Activated T-cell treated with anti-CD3 and anti-CD28 coated beads, Interleukin-2, amount 50 U/mL, for 72 hours (primary cell): ENCODE results near the gene TBCD. TPM values are rescaled to one million over a fixed set of nuclear protein-coding genes. Genes with fewer than 3 reads are reported as not detected.

Experiments used
- ATAC-seq, 2 donors: fragments of 150-1000 bp; cut with Tn5 transposase; replicated peaks in 1 of 2; 2 replicates each; pipeline ENCODE4 v1.10.0; 2021; ENCODE audit warnings: moderate library complexity in 2 of 2, mild to moderate bottlenecking in 1 of 2
- DNase-seq, 2 donors: peaks; one replicate each; pipeline ENCODE4 v3.0.0; 2021 to 2022; ENCODE audit warnings: mixed read lengths in 1 of 2
- H3K27ac Mint-ChIP-seq: one replicate; pipeline ENCODE4 v1.8.0; 2022; ENCODE audit warnings: mild to moderate bottlenecking, moderate library complexity, mixed read lengths
- H3K27me3 Mint-ChIP-seq: one replicate; pipeline ENCODE4 v1.8.0; 2022; ENCODE audit warnings: low read depth, mixed read lengths
- H3K36me3 Mint-ChIP-seq, 2 donors: one replicate each; pipeline ENCODE4 v1.8.0; 2022; ENCODE audit warnings: mixed read lengths in 2 of 2, mild to moderate bottlenecking in 1 of 2; ENCODE audit not compliant: insufficient read depth in 2 of 2
- H3K4me1 Mint-ChIP-seq: one replicate; pipeline ENCODE4 v1.8.0; 2022; ENCODE audit warnings: low read depth, mixed read lengths
- H3K4me3 Mint-ChIP-seq, 2 donors: one replicate each; pipeline ENCODE4 v1.8.0; 2022; ENCODE audit warnings: mild to moderate bottlenecking in 2 of 2, mixed read lengths in 2 of 2, moderate library complexity in 2 of 2
- H3K9me3 Mint-ChIP-seq, 2 donors: one replicate each; pipeline ENCODE4 v1.8.0; 2022; ENCODE audit warnings: mixed read lengths in 2 of 2
- total RNA-seq, 2 donors: library from RNA; stranded (reverse); gene quantifications; one replicate each; pipeline ENCODE4 v1.2.3, GENCODE V29; 2022

Gene TBCD
- total RNA-seq, 2 donors from 2014 or later = 112 to 134 TPM

GRCh38 chr17:82843904-82844680 lies 92.2 kb downstream of the TBCD start:
- ATAC-seq (peak in 1 of 2 donors; percentile 41), DNase-seq (no peak)
- Mint-ChIP-seq H3K27ac (no peak overlapping the region), H3K4me3 (peak overlapping the region in 1 of 2 donors; percentile 13), H3K4me1 (peaks cover 14% of the 10 kb centered on the region), H3K36me3 (peaks cover 0 to 3% of the 10 kb centered on the region in 2 donors), H3K9me3 (no peaks in the 10 kb centered on the region), H3K27me3 (no peaks in the 10 kb centered on the region)

DNA sequence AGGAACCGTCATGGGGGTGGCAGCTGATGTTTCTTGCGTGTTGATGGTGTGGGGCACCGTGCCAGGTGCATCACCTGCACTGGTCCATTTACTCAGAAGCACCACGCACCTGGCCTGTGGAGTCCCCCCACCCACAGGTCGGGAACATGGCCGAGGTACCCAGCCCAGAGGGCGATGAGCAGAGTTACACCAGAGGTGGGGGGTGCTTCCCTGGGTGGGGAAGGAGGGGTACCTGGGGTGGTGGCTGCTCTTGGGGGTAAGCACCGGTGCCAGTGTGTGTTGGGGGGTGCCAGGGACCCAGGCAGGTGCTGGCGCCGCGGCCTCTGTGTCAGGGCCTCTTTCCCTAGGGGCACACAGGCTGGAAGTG lies 92.9 kb downstream of the TBCD start:
- Mint-ChIP-seq H3K27ac (no peak overlapping the region), H3K36me3 (peaks cover 0 to 7% of the 10 kb centered on the region in 2 donors), H3K9me3 (no peaks in the 10 kb centered on the region), H3K4me1 (peaks cover 19% of the 10 kb centered on the region), H3K27me3 (no peaks in the 10 kb centered on the region), H3K4me3 (no peak overlapping the region)
- DNase-seq = no peak
- no peak for ATAC-seq

DNA sequence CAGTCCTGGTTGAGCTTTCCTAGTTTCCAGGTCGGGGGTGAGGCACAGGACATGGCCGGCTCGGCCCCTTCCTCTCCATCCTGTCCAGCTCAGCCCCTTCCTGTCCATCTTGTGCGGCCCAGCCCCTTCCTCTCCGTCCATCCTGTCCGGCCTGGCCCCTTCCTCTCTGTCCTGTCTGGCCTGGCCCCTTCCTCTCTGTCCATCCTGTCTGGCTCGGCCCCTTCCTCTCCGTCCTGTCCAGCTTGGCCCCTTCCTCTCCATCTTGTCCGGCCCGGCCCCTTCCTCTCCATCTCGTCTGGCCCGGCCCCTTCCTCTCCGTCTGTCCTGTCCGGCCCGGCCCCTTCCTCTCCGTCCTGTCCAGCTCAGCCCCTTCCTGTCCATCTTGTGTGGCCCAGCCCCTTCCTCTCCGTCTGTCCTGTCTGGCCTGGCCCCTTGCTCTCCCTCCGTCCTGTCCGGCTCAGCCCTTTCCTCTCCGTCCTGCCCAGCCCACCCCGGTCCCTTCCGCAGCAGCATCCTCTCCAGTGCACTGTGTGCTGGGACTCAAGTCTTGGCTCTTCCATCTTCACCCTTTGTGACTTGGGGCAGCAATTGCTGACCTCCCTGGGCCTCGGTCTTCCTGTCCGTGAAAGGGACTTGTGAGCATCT lies 93.4 kb downstream of the TBCD start:
- Mint-ChIP-seq H3K9me3 (no peaks in the 10 kb centered on the region), H3K27ac (no peak overlapping the region)
- no peak for ATAC-seq

DNA sequence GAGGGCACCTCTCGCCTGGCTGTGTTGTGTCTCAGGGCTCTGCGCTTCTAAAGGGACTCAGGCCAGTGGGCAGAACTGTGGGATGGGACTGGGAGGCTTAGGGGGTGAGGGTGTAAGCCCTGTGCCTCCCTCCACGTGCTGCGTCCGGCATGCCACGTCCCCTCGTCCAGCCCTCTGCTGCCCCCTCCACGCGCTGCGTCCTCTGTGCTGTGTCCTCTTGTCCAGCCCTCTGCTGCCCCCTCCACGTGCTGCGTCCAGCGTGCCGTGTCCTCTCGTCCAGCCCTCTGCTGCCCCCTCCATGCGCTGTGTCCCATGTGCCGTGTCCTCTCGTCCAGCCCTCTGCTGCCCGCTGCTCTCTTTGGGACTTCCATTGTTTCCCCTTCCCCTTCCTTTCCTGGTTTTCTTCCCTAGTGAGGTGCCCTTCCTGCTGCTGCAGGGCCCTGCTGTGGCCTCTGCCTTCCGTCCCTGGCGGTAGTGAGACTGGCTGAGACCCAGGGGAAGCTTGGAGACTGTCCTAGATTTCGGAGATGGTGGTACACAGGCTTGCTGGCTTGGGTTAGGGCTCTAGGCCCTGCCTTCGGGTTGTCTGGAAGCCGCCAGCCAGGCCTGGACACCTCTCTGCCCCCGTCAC lies 94.3 kb downstream of the TBCD start:
- DNase-seq = no peak
- H3K4me3 Mint-ChIP-seq = no peak overlapping the region
- no peaks in the 10 kb centered on the region for H3K27me3 Mint-ChIP-seq
- H3K4me1 Mint-ChIP-seq = peaks cover 19% of the 10 kb centered on the region
- no peaks in the 10 kb centered on the region for H3K9me3 Mint-ChIP-seq
- peaks cover 4 to 11% of the 10 kb centered on the region in 2 donors for H3K36me3 Mint-ChIP-seq
- no peak overlapping the region for H3K27ac Mint-ChIP-seq
- no peak for ATAC-seq

More for the DNA sequence above, 93.4 kb downstream of the TBCD start:
- Mint-ChIP-seq H3K4me3 (no peak overlapping the region), H3K4me1 (peaks cover 19% of the 10 kb centered on the region), H3K27me3 (no peaks in the 10 kb centered on the region), H3K36me3 (peaks cover 2 to 7% of the 10 kb centered on the region in 2 donors)
- DNase-seq = no peak

- no peak overlapping the region for H3K27ac Mint-ChIP-seq
- DNase-seq (peak; percentile 30 to 53), ATAC-seq (peak; percentile 82 to 83)
- H3K27me3 Mint-ChIP-seq = no peaks in the 10 kb centered on the region
- H3K4me1 Mint-ChIP-seq = peaks cover 19% of the 10 kb centered on the region
- peak overlapping the region; percentile 22 to 50 for H3K4me3 Mint-ChIP-seq
- peaks cover 4 to 11% of the 10 kb centered on the region in 2 donors for H3K36me3 Mint-ChIP-seq
- H3K9me3 Mint-ChIP-seq = no peaks in the 10 kb centered on the region
Measured at GRCh38 chr17:82848022-82848592, 96.2 kb downstream of the TBCD start.

- ATAC-seq (no peak), DNase-seq (no peak)
- no peak overlapping the region for H3K27ac Mint-ChIP-seq
- H3K4me3 Mint-ChIP-seq = no peak overlapping the region
- peaks cover 4 to 11% of the 10 kb centered on the region in 2 donors for H3K36me3 Mint-ChIP-seq
- H3K27me3 Mint-ChIP-seq = no peaks in the 10 kb centered on the region
- no peaks in the 10 kb centered on the region for H3K9me3 Mint-ChIP-seq
- peaks cover 10% of the 10 kb centered on the region for H3K4me1 Mint-ChIP-seq
Measured at GRCh38 chr17:82849076-82849945, 97.4 kb downstream of the TBCD start.

DNA sequence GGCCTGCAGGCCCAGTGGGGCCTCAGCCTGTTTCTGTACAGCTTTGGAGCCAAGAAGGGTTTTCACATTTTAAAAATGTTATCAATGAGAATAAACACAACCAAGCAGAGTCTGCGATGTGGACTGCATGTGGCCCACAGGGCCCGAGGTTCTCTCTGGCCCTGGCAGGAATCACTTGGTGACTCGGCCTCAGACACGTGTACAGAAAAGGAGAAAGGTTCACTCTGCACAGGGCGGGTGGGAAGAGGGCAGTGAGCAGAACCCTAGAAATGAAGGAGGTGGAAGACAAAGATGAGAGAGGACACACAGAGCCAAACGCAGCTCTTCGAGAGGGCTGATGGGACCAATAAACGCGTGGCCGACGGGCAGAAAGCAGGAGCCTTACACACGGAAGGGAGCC lies 99.5 kb downstream of the TBCD start:
- peaks cover 6% of the 10 kb centered on the region for H3K4me1 Mint-ChIP-seq
- ATAC-seq (no peak), DNase-seq (no peak)
- H3K4me3 Mint-ChIP-seq = no peak overlapping the region
- H3K27ac Mint-ChIP-seq = no peak overlapping the region
- no peaks in the 10 kb centered on the region for H3K27me3 Mint-ChIP-seq
- peaks cover 4 to 9% of the 10 kb centered on the region in 2 donors for H3K36me3 Mint-ChIP-seq
- no peaks in the 10 kb centered on the region for H3K9me3 Mint-ChIP-seq

DNA sequence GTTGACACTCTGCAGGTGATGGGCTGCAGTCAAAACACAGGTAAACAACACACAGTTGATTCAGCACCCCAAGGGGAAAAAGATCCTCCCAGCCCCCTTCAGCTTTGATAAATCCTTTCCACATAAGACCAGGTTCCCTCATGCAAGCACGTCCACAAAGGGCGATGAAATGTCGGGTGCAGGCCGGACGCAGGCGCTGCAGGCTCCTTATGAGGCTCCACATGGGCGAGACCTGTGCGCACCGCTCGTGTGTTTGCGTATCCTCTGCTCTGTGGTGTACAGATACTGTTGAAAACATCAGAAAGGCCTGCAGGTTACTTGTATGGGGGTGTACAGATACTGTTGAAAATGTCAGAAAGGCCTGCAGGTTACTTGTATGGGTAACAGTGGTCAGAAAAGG lies 102.4 kb downstream of the TBCD start:
- H3K27me3 Mint-ChIP-seq = no peaks in the 10 kb centered on the region
- peaks cover 4 to 7% of the 10 kb centered on the region in 2 donors for H3K36me3 Mint-ChIP-seq
- no peaks in the 10 kb centered on the region for H3K9me3 Mint-ChIP-seq
- peaks cover 18% of the 10 kb centered on the region for H3K4me1 Mint-ChIP-seq
- ATAC-seq (no peak), DNase-seq (no peak)
- H3K4me3 Mint-ChIP-seq = no peak overlapping the region
- no peak overlapping the region for H3K27ac Mint-ChIP-seq

DNA sequence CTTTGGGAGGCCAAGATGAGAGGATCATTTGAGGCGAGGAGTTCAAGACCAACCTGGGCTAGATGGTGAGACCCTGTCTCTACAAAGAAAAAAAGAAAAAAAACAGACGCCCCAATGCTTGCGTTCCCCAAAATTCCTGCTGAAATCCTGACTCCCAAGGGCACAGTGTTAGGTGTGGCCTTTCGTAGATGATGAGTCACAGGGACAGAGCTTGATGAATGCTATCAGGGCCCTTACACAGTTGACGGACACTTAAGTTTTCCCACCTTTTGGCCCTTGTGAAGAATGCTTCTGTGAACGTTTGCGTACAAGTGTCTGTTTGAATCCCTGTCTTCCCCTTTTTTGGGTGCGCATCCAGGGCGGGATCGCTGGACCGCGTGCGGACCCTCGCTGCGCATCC lies 104.5 kb downstream of the TBCD start:
- DNase-seq (no peak), ATAC-seq (no peak)
- no peak overlapping the region for H3K4me3 Mint-ChIP-seq
- H3K9me3 Mint-ChIP-seq = no peaks in the 10 kb centered on the region
- no peaks in the 10 kb centered on the region for H3K36me3 Mint-ChIP-seq
- H3K27me3 Mint-ChIP-seq = no peaks in the 10 kb centered on the region
- no peak overlapping the region for H3K27ac Mint-ChIP-seq
- H3K4me1 Mint-ChIP-seq = peaks cover 34% of the 10 kb centered on the region

DNA sequence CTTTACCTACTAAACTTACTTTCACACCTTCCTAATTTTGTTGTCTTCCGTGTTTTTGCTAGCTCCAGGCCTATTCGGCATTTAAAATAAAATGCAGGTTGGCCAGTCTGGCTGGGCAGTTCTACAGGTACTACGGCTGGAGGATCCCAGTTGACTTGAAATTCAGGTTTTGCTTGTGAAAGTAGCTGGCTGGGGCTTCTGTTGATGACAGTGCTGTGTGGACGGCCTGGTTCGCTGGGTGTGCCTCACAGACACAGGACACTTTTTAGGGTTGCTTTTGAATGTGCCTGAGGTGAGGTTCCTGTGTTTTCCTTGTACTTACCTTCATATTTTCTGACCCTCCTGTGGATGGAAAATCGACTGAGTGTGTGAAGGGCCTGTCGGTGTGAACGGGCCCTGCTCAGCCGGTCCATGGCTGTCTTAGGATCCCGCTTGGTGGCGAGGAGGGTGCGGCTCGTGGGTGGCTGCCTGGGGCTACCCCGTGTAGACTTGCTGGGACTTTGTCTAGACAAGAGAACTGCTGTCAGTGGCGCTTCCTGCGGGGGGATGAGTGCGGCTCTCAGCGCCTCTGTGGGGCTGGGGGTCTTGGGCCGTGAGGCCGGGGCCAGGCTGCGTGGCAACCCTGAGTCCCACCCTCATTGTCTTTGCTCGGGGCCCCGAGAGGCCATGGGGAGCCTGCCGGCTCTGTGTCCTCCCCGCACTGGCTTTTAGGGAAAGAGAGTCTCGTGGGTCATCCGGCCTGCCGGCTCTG lies 106.7 kb downstream of the TBCD start:
- Mint-ChIP-seq H3K27me3 (no peaks in the 10 kb centered on the region), H3K4me1 (peaks cover 52% of the 10 kb centered on the region), H3K9me3 (no peaks in the 10 kb centered on the region), H3K36me3 (no peaks in the 10 kb centered on the region), H3K4me3 (peak overlapping the region; percentile 86 to 90), H3K27ac (peak overlapping the region; percentile 92)
- no peak for ATAC-seq
- peak in 1 of 2 donors; percentile 26 for DNase-seq

GRCh38 chr17:82859431-82860403 lies 107.9 kb downstream of the TBCD start:
- Mint-ChIP-seq H3K27me3 (no peaks in the 10 kb centered on the region), H3K4me1 (peaks cover 64% of the 10 kb centered on the region), H3K27ac (peak overlapping the region; percentile 92), H3K9me3 (no peaks in the 10 kb centered on the region), H3K36me3 (peaks cover 0 to 3% of the 10 kb centered on the region in 2 donors), H3K4me3 (peak overlapping the region; percentile 86 to 90)
- DNase-seq = peak; percentile 75 to 79
- ATAC-seq = peak; percentile 55 to 61
